ENCODE data around the gene SYNDIG1L.

DNA sequence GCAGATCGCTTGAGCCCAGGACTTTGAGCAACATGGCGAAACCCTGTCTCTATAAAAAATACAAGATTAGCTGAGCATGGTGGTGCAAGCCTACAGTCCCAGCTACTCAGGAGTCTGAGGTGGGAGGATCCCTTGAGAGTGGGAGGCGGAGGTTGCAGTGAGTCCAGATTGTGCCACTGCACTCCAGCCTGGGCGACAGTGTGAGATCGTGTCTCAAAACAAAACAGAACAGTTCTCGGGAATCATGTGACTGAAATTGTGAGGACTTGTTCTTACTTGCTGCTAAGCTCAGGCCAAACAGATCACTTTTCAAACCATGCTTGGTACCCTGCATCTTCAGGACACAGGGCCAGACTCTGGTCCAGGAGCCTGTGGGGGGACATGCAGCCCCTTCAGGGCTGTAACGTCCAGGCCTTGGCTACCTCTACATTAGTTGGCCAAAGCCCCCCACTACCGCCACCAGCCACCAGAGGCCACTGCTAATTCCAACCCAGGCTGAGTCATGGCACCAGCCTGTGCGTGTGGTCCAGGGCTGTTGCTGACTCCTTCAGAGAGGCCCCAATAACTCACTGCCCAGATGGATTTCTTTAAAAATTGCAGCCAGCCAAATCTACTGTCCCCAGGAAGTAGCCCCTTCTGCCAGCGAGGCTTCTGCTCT is 33.4 kb upstream of the SYNDIG1L start:
- TF ChIP-seq, protein P1, sequence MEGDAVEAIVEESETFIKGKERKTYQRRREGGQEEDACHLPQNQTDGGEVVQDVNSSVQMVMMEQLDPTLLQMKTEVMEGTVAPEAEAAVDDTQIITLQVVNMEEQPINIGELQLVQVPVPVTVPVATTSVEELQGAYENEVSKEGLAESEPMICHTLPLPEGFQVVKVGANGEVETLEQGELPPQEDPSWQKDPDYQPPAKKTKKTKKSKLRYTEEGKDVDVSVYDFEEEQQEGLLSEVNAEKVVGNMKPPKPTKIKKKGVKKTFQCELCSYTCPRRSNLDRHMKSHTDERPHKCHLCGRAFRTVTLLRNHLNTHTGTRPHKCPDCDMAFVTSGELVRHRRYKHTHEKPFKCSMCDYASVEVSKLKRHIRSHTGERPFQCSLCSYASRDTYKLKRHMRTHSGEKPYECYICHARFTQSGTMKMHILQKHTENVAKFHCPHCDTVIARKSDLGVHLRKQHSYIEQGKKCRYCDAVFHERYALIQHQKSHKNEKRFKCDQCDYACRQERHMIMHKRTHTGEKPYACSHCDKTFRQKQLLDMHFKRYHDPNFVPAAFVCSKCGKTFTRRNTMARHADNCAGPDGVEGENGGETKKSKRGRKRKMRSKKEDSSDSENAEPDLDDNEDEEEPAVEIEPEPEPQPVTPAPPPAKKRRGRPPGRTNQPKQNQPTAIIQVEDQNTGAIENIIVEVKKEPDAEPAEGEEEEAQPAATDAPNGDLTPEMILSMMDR (IDR thresholded peaks at IDR 0.05): peak in 3 of 7 experiments; percentile 32 to 46 (median 38)
- TF ChIP-seq POLR2A (IDR thresholded peaks at IDR 0.05): no peak
- TF ChIP-seq EP300 (IDR thresholded peaks at IDR 0.05): no peak

All from stomach (tissue), 4 donors.